Measurements from ENCODE around the gene FMC1.

Gene FMC1

GRCh38 chr7:139384611-139385010 is 43.5 kb downstream of the FMC1 start:
- DNase-seq, result no peak

- no peak for DNase-seq
Measured at GRCh38 chr7:139387594-139387993, 46.5 kb downstream of the FMC1 start.

- no peak for DNase-seq
Measured at GRCh38 chr7:139389091-139389490, 48.0 kb downstream of the FMC1 start.

- no peak for DNase-seq
Measured at GRCh38 chr7:139389774-139390173, 48.6 kb downstream of the FMC1 start.

GRCh38 chr7:139393621-139394211 is 52.6 kb downstream of the FMC1 start:
- DNase-seq, result no peak

- DNase-seq, result no peak
Measured at GRCh38 chr7:139394540-139394939, 53.4 kb downstream of the FMC1 start.
